ENCODE data around the gene PCED1B.

PCED1B gene

GRCh38 chr12:47098099-47098498, 18.7 kb downstream of the PCED1B start:
- H3K36me3 ChIP-seq (ENCODE audit: control insufficient read depth, insufficient read depth, low read length): no peaks in the 10 kb centered on the region

GRCh38 chr12:47099610-47100009, 20.2 kb downstream of the PCED1B start:
- no peak for TF ChIP-seq CTCF (IDR thresholded peaks at IDR 0.05; ENCODE audit: insufficient read depth, low read length, poor library complexity, severe bottlenecking)
- Histone ChIP-seq H3K4me3 (replicated peaks; ENCODE audit: low read depth, low read length) (no peak overlapping the region), H3K27me3 (replicated peaks; ENCODE audit: control insufficient read depth, insufficient read depth, low read length) (no peaks in the 10 kb centered on the region; the same call in 1 of the 2 replicates), H3K36me3 (ENCODE audit: control insufficient read depth, insufficient read depth, low read length) (no peaks in the 10 kb centered on the region)
- DNase-seq (ENCODE audit: extremely low read depth, insufficient read length): no peak

More at GRCh38 chr12:47098099-47098498, 18.7 kb downstream of the PCED1B start:
- Histone ChIP-seq H3K4me3 (replicated peaks; ENCODE audit: low read depth, low read length) (no peak overlapping the region), H3K27me3 (replicated peaks; ENCODE audit: control insufficient read depth, insufficient read depth, low read length) (no peaks in the 10 kb centered on the region; the same call in 1 of the 2 replicates)
- no peak for TF ChIP-seq CTCF (IDR thresholded peaks at IDR 0.05; ENCODE audit: insufficient read depth, low read length, poor library complexity, severe bottlenecking)
- DNase-seq (ENCODE audit: extremely low read depth, insufficient read length): no peak

GRCh38 chr12:47100160-47100559, 20.7 kb downstream of the PCED1B start:
- Histone ChIP-seq H3K36me3 (ENCODE audit: control insufficient read depth, insufficient read depth, low read length) (no peaks in the 10 kb centered on the region), H3K4me3 (replicated peaks; ENCODE audit: low read depth, low read length) (no peak overlapping the region), H3K27me3 (replicated peaks; ENCODE audit: control insufficient read depth, insufficient read depth, low read length) (no peaks in the 10 kb centered on the region; the same call in 1 of the 2 replicates)
- DNase-seq (ENCODE audit: extremely low read depth, insufficient read length): no peak
- no peak for TF ChIP-seq CTCF (IDR thresholded peaks at IDR 0.05; ENCODE audit: insufficient read depth, low read length, poor library complexity, severe bottlenecking)

- no peak for DNase-seq (ENCODE audit: extremely low read depth, insufficient read length)
- no peak for TF ChIP-seq CTCF (IDR thresholded peaks at IDR 0.05; ENCODE audit: insufficient read depth, low read length, poor library complexity, severe bottlenecking)
Observed at GRCh38 chr12:47102406-47102805, 23.0 kb downstream of the PCED1B start.

GRCh38 chr12:47102845-47103651, 23.6 kb downstream of the PCED1B start:
- DNase-seq (ENCODE audit: extremely low read depth, insufficient read length): no peak
- H3K4me3 ChIP-seq (replicated peaks; ENCODE audit: low read depth, low read length): no peak overlapping the region
- H3K27me3 ChIP-seq (replicated peaks; ENCODE audit: control insufficient read depth, insufficient read depth, low read length): peaks cover 2% of the 10 kb centered on the region; the same call in 1 of the 2 replicates
- no peaks in the 10 kb centered on the region for H3K36me3 ChIP-seq (ENCODE audit: control insufficient read depth, insufficient read depth, low read length)
- TF ChIP-seq CTCF (IDR thresholded peaks at IDR 0.05; ENCODE audit: insufficient read depth, low read length, poor library complexity, severe bottlenecking): no peak

More at GRCh38 chr12:47102406-47102805, 23.0 kb downstream of the PCED1B start:
- no peaks in the 10 kb centered on the region for H3K36me3 ChIP-seq (ENCODE audit: control insufficient read depth, insufficient read depth, low read length)
- no peak overlapping the region for H3K4me3 ChIP-seq (replicated peaks; ENCODE audit: low read depth, low read length)
- H3K27me3 ChIP-seq (replicated peaks; ENCODE audit: control insufficient read depth, insufficient read depth, low read length): peaks cover 2% of the 10 kb centered on the region; the same call in 1 of the 2 replicates

Data from GM06990 (cell line).